Measurements from ENCODE around the gene EDAR. TPM values are rescaled to one million over a fixed set of nuclear protein-coding genes. Genes with fewer than 3 reads are reported as not detected.

EDAR gene
- total RNA-seq, 1 donor from 2014 or later = 0.14 TPM

- intact Hi-C loops (cut with DNase I) = no loop called here
- DNase-seq (ENCODE audit: missing footprints) = no peak
- ATAC-seq = no peak
Measured at GRCh38 chr2:108932736-108933332, 56.2 kb downstream of the EDAR start.

GRCh38 chr2:108931372-108931771 lies 57.6 kb downstream of the EDAR start:
- intact Hi-C loops (cut with DNase I) = no loop called here
- ATAC-seq = no peak

GRCh38 chr2:108929807-108930425 lies 59.1 kb downstream of the EDAR start:
- DNase-seq (ENCODE audit: missing footprints) (peak; percentile 51), ATAC-seq (no peak)
- intact Hi-C loops (cut with DNase I) = loop anchor here (2.0 kb wide), 1 partner anchor 59 kb away; the partner anchor contains the start of gene EDAR

More at GRCh38 chr2:108931372-108931771, 57.6 kb downstream of the EDAR start:
- no peak for DNase-seq (ENCODE audit: missing footprints)

- intact Hi-C loops (cut with DNase I) = loop anchor here (2.0 kb wide), 1 partner anchor 60 kb away; the partner anchor contains the start of gene EDAR
Measured at GRCh38 chr2:108928660-108929377, 60.2 kb downstream of the EDAR start.

GRCh38 chr2:108927936-108928659 lies 60.9 kb downstream of the EDAR start:
- intact Hi-C loops (cut with DNase I) = loop anchor here (2.0 kb wide), 1 partner anchor 61 kb away; the partner anchor contains the start of gene EDAR
- ATAC-seq (no peak), DNase-seq (ENCODE audit: missing footprints) (peak; percentile 21)

More at GRCh38 chr2:108928660-108929377, 60.2 kb downstream of the EDAR start:
- DNase-seq (ENCODE audit: missing footprints) = peak; percentile 30
- ATAC-seq = no peak

GRCh38 chr2:108927405-108927804 lies 61.6 kb downstream of the EDAR start:
- ATAC-seq (no peak), DNase-seq (ENCODE audit: missing footprints) (no peak)
- intact Hi-C loops (cut with DNase I) = no loop called here

GRCh38 chr2:108926561-108927380 lies 62.2 kb downstream of the EDAR start:
- intact Hi-C loops (cut with DNase I) = no loop called here

GRCh38 chr2:108925735-108926134 lies 63.3 kb downstream of the EDAR start:
- DNase-seq (ENCODE audit: missing footprints) (no peak), ATAC-seq (peak; percentile 40)
- intact Hi-C loops (cut with DNase I) = no loop called here

More at GRCh38 chr2:108926561-108927380, 62.2 kb downstream of the EDAR start:
- ATAC-seq (no peak), DNase-seq (ENCODE audit: missing footprints) (no peak)

GRCh38 chr2:108925286-108925685 lies 63.7 kb downstream of the EDAR start:
- ATAC-seq = no peak
- intact Hi-C loops (cut with DNase I) = no loop called here
- peak; percentile 9 for DNase-seq (ENCODE audit: missing footprints)

- intact Hi-C loops (cut with DNase I) = no loop called here
- DNase-seq (ENCODE audit: missing footprints) = no peak
- no peak for ATAC-seq
Measured at GRCh38 chr2:108924580-108925251, 64.3 kb downstream of the EDAR start.

- DNase-seq (ENCODE audit: missing footprints) (no peak), ATAC-seq (no peak)
- intact Hi-C loops (cut with DNase I) = no loop called here
Measured at GRCh38 chr2:108923736-108924579, 65.1 kb downstream of the EDAR start.

GRCh38 chr2:108923019-108923700 lies 65.9 kb downstream of the EDAR start:
- no peak for ATAC-seq
- intact Hi-C loops (cut with DNase I) = no loop called here

GRCh38 chr2:108922141-108922915 lies 66.7 kb downstream of the EDAR start:
- ATAC-seq = no peak
- DNase-seq (ENCODE audit: missing footprints) = no peak
- intact Hi-C loops (cut with DNase I) = no loop called here

More at GRCh38 chr2:108923019-108923700, 65.9 kb downstream of the EDAR start:
- DNase-seq (ENCODE audit: missing footprints) = no peak

GRCh38 chr2:108921096-108922030 lies 67.7 kb downstream of the EDAR start:
- intact Hi-C loops (cut with DNase I) = no loop called here
- ATAC-seq = no peak
- no peak for DNase-seq (ENCODE audit: missing footprints)

- intact Hi-C loops (cut with DNase I) = no loop called here
- ATAC-seq = no peak
- DNase-seq (ENCODE audit: missing footprints) = no peak
Measured at GRCh38 chr2:108920686-108921085, 68.3 kb downstream of the EDAR start.

Data from Right ventricle myocardium inferior (tissue), 1 donor.